Dedifferentiated amniotic fluid mesenchymal stem cell (primary cell): ENCODE results near the gene CALHM2.
"Not testable (repeated sequence)": the region's sequence is repeated elsewhere in the genome, so short reads cannot be mapped to it uniquely, and the experiment has no call there.

ENCODE experiments used
- DNase-seq: peaks from one replicate; pipeline ENCODE4 v3.0.0-alpha.2; 2016; ENCODE audit errors: extremely low spot score

CALHM2 gene, protein sequence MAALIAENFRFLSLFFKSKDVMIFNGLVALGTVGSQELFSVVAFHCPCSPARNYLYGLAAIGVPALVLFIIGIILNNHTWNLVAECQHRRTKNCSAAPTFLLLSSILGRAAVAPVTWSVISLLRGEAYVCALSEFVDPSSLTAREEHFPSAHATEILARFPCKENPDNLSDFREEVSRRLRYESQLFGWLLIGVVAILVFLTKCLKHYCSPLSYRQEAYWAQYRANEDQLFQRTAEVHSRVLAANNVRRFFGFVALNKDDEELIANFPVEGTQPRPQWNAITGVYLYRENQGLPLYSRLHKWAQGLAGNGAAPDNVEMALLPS

DNA sequence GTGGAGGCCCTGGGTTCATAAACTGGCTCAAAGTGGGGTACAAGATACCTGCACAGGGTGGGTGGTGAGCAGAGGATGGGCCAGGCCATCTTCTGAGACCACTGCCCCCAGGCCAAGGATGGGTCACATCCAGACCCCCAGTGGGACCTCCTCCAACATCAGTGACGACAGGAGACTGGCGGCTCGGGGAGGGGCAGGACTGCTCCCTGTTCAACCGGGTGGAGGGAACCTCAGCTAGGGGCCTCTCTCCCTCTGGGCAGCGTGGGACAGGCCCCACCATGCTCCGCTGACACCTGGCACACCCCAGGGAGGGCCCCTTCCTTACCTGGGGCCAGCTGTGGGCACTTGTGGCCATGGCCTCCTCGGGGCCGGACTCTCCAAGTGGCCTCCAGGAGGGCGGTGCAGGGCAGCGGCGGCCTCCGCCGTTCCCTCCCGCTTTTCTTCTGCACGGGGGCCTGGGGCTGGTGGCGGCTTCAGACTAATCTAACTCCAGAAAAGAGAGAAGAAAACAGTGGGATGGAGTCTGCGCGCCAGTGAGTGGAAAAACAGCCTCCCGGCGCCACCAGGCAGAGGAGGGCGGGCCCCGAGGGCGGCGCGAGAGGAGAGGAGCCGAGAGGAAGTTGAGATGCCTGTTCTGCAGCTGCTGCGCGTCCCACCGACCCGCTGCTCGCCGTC lies at the start of gene CALHM2:
TSS of gene CALHM2 (minus strand) at position 540 of the 675 bp plus-strand sequence. CDS start 2,429 bp downstream, outside the sequence.
- peak; percentile 51 for DNase-seq

DNA sequence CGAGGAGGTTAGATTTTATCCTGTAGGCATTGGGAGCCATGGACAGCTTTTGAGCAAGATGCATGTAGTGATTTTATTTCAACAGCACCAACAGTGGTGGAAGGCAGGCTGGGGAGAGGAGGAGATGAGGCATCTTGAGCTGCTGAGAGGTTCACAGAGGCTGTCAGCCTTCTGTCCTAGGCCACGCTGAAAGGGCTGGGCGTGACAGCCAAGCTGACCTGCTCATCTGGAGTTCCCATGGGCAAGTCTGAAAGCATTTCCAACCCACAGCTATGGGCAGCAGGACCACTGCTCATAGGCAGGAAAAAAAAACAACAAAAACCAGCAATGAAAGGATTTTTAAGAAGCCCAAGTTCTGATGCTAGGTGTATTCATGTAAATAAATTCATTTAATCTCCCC lies 49.0 kb upstream of the CALHM2 start:
- DNase-seq: no peak

DNA sequence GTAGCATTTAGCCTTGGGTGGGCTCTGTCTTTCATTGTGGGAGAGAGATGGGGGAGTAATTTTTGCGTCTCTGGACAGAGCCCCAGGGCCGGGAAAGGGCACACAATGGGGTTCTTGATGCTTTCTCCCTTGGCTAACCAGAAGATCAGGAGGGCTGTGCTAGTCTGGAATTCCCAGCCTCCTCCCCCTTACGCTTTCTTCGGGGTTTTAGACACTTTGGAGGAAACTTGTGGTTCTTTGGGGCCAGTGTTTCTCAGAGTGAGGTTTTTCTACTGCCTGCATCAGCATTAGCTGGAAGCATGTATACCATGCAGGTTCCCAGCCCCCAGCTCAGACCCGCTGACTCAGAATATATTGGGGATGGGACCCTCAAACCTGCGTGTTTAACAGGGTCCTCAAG lies 48.3 kb upstream of the CALHM2 start:
- DNase-seq: no peak

DNA sequence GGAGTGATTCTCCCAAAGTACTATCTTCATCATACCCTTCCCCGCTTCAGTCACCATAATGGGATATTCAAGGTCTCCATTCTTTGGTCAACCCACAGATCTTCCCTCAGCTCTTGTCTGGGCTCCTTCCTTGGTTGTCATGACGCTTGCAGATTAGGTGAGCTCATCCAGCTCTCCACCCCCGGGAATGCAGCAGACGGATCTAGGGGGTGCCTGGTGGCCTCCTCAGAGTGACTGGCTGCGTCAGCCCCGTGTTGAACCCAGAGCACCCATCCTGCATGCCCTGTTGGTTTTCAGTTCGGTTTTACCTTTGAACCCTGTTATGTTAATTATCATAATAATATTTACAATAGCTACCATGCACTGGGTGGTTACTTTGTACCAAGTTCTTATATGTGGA lies 47.7 kb upstream of the CALHM2 start:
- DNase-seq: no peak

DNA sequence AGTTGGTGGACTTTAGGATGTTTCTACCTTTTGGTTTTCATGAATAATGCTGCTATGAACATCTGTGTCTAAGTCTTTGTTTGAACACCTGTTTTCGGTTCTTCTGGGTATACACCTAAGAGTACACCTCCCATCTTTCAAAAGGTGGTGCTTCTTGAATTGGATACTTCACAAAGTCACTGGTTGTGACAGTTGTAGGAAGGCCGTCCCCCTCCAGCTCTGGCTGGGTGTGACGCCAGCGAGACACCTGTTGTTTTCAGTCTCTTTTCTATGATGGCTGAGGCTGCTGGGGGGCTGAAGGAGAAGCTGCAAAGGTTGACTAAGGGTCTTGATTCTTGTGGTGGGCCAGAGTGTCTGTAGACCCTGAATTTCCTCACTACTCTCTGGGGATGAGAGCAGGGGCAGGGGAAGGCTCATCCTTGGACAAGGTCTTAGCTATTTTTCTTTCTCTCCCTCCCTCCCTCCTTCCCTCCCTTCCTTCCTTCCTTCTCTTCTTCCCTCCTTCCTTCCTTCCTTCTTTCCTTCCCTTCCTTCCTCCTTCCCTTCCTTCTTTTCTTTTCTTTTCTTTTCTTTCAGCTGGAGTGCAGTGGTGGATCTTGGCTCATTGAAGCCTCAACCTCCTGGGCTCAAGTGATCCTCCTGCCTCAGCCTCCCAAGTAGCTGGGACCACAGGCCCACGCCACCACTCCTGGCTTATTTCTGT lies 46.9 kb upstream of the CALHM2 start:
- no peak for DNase-seq

DNA sequence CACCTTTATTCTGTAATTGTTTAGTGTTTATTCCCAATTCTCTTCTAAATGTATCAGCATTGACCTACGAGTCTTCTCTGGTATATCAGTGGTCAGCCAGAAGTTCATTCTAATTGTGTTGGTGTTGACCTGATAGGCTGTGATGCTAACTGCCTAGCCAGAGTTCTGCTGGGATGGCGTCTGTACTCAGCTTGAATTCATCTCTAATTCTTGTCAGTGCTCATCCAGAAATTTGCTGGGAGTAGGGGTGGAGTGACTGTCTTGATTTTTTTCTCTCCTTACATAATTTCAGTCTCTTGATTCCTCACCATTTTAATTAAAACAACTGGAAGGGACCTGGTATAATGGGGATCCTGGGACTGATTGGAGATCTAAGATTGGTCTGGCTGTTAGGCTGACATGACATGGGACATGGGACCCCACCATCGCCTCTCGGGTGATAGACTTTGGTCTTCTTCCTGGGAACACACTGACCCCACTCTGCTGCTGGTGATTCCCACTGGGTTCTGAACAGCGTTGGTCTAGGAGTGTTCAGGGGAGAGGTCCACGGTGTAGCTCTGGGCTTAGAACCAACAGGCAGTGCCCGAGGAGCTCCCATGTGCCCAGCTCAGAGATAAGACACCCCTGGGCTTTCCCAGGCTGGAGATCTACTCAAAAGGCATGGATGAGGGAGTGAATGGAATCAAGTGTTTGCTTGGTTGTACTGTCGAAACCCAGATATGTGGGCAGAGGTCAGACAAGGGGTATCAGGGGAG lies 45.2 kb upstream of the CALHM2 start:
- no peak for DNase-seq

DNA sequence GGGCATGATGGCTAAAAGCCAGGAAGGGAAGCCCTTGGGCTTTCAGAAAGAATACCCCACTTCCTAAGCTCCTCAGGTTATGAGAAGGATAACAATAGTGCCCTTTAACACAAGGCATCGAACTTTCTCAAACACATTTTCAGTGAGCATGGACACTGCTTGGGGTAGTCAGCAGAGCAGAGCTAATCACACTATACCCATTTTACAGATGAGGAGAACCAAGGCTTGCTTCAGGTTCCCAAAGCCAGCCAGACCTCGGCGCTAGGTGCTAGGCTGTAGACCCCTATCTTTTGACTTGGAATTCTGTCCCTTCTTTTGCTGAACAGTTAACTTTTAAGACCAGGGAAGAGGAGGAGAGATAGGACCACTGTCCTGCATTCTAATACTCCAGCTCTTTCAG lies 43.2 kb upstream of the CALHM2 start:
- DNase-seq: no peak

DNA sequence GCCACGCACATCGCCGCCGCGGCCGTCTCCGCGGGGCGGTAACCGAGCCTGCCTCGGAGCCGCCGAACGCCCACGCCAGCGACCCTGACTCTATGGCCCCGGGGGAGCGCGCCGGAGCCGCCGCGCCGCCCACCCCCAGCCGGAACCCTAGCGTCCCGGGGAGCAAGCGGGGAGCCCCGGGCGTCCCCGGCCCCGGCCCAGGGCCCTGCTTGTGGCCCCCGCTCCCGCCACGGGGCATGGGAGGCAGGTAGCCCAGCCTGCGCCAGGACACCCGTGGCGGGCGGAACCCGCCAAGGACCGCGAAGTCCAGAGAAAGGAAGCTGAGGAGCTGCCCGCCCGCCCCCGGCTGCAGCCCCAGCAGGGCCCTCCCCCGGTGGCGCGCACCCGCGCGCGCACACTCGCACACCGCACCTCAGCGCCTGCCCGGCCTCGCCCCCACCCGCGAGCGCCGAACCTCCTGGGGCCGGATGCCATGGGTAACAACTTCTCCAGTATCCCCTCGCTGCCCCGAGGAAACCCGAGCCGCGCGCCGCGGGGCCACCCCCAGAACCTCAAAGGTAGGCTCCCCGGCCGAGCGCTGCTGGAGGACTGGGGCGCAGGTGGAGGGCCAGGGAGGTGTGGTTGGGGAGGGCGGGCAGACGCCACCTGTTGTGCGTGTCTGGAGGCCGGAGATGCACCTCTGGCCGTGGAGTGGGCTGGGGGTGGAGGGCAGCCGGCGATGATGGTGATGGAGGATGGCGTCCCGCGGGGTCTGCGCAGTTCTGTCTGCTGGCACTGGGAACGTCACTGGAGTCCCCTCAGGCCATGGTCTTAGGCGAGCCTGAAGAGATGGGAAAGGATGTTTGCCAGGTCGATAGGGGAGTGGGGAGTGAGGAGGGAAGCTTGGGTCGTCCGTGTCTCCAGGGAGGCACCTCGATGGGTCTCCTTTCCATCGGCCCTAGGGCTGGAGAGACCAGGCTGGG lies 42.0 kb upstream of the CALHM2 start:
- no peak for DNase-seq

DNA sequence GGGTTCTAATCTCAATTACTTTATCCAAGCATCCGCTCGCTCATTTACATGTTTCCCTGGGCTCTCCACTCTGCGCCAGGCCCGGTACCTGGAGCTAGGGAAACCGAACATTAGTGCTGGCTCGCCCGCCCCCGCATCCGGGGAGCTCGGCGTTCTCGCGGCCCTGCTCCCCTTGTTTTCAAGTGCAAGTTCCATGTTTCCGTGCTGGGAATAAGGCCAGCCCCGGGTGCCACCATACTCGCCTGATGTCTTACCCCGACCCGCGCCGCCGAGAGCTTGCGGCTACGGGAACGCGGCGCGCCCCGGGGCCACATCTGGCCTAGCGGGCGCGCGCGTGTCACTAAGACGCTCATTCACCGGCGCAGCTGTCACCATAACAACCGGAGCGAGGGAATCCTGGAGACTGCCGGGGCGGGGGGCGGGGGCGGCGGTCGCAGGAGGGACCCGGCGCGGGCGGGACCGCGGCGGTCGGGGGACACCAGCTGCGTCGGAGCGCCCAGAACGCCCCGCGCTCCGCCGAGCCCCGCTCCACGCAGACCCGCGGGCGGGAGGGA lies 41.3 kb upstream of the CALHM2 start, which contains the start of gene NEURL1:
TSS of gene NEURL1 (plus strand) at position 344 of the 554 bp plus-strand sequence. CDS start 683 bp downstream, outside the sequence.
- no peak for DNase-seq

DNA sequence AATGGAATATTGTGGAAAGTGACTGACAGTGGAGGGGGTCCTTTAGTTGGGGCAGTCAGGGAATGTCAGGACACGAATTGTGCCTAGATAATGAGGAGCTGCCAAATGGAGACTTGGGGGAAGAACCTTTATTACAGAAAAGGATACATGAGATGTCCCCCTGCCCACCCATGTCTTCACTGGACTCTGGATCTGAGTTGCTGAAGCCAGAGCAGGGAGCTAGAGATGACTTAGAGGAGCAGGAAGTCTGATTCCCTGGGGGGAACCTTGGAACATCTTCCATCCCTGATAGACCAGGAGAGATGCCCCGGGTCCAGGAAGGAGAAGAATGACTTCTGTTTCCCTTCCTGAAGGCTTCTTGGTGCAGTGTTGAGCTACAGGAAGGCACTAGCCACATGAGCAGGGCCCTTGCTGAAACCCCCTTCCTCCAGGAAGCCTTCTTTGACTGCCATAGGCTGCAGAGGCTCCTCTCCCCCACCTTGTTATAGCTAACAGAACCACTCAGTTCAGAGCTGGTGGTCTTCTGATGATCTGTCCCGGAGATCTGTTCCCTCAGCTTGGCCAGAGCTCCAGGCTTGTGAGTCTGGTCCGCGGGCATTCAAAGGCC lies 40.6 kb upstream of the CALHM2 start:
- no peak for DNase-seq

DNA sequence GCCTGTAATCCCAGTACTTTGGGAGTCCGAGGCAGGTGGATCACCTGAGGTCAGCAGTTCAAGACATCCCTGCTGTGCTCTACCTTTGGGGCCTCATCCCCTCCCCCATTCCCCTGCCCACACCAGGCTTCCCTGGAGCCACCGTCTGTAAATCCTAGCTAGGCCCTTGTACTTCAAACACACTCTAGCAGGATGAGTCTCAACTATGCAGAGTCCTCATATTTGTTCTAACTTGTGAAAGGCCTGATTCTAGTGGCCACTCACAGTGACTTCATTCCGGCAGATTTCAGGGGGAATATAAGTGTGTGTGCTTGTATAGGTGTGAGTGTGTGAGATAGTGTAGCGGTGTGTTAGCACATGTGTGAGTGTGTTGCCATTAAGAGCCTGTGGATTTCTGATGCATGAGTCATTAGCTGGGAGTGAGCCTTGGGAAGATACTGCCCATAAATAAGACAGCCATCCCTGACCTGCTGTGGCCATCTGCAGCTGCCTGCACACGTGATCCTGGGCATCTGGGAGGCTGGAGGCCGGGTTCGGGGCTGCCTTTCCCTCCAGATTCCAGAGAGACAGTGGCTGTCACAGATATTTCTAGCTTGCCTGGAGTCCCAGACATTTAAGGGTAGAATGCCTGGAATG lies 39.7 kb upstream of the CALHM2 start:
- peak; percentile 79 for DNase-seq

DNA sequence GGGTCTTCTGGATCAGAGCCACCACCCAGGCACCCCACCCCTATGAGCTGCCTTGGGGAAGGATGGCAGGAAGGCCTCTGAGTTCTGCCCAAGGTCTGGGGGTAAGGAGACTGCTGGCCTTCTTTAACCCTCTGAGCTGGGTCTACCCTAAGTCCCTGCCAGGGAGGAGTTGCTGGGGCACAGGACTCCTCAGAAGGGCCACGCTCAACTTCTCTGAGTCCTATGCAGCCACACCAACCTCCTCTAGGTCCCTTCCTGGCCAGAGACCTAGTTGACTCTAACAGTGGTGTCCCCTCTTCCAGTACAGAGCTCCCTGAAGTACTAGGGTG lies 38.8 kb upstream of the CALHM2 start:
- no peak for DNase-seq

DNA sequence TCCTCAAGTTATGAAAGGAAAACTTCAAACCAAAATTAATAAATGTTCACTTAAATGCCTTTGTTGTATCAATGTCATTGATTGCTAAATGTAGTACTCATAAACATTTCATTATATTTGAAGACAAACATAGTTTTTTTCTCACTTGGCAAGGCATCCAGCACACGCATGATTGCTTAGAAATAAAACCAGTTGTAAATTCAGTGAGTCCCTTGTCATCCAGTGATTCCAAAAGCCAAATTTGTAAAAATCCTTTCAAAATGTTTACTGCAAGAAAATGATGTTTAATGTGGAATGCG lies 35.2 kb upstream of the CALHM2 start:
- DNase-seq: no peak

DNA sequence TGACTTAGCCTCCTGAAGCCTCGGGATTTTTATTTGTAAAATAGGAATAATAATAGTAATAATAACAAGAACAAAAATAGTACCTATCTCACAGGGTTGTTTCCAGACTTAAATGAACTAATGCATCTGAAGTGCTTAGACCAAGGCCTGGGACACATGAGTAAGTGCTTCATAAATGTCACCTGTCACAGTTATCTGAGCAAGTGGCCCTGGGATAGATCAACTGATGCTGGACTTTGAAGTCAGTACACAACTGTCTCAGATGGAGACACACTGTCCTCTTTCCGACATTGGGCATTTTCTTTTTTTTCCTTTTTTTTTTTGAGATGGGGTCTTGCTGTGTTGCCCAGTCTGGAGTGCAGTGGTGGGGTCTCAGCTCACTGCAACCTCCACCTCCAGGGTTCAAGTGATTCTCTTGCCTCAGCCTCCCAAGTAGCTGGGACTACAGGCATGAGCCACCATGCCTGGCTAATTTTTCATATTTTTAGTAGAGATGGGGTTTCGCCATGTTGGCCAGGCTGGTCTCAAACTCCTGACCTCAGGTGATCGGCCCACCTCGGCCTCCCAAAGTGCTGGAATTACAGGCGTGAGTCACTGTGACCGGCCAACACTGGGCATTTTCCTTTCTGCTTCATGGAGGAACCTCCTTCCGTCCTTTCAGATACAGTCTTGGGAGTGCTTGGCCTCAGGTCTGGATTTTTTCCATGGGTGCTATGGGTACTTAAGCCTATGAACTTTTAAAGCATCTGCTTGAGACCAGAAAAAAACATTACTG lies 34.7 kb upstream of the CALHM2 start:
- DNase-seq: not testable (repeated sequence)

DNA sequence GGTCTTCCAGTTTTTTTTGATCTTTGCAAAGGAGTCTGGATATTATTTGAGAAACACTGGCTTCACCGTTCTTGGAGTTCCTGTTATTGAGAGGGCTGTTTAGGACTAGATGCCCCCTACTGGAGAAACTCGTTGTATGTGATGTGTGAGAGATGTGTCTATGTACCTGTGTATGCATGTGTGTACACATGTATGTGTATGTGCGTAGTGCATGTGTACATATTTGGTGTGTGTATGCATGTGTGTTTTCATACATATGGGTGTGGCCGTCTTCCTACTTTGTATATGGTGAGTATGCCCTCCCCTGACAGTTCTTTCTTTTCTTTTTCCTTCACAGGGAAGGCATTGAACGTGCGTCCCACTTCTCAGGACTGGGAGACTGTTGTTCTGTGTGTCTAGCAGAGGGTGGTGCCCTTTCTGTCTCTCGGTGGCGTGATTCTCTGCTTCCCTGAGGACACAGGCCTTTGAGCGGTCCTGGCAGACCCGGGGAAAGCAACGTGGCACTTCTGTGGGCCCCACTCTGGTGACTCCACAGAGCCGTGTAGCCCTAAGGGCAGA lies 29.9 kb upstream of the CALHM2 start:
- DNase-seq: peak; percentile 51

DNA sequence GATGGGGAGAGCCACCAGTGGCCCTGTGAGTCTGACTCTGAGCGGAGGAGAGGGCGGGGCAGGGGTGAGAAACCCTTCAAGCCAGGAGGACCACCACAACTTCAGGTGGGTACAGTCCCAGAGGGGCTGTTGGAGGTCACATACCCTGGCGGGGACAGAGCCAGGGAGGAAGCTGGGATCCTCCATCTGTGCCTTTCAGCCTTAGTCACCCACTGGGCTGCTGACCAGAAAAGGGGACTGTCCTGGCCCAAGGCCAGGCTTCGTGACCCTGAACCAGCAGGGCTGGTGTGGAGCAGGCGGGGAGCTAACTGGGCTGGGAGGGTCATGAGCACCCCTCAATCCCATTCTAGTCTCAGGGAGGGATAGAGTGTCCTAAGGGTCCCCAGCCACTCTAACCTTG lies 28.4 kb upstream of the CALHM2 start:
- no peak for DNase-seq

DNA sequence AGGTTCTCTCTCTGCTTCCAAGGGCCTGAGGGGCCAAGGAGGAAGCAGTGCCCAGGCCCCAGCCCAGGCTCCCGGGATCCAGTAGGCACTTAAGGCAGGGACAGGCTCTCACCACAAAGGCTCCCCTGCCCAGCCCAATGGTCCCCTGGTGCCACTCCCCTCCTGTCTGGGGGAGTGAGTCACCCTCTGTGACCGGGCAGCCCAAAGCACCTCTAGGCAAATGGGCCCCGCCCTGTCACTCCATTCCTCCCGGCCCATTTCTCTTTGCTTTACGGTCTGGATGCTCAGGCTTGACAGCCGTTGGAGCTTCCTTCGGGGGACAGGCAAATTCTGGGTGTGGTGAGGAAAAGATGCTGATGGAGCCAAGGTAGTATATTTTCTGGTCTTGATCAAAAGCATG lies 27.0 kb upstream of the CALHM2 start, which contains the start of gene CALHM3:
TSS of gene CALHM3 (minus strand) at position 106 of the 400 bp plus-strand sequence. CDS start 208 bp downstream, outside the sequence.
- no peak for DNase-seq

DNA sequence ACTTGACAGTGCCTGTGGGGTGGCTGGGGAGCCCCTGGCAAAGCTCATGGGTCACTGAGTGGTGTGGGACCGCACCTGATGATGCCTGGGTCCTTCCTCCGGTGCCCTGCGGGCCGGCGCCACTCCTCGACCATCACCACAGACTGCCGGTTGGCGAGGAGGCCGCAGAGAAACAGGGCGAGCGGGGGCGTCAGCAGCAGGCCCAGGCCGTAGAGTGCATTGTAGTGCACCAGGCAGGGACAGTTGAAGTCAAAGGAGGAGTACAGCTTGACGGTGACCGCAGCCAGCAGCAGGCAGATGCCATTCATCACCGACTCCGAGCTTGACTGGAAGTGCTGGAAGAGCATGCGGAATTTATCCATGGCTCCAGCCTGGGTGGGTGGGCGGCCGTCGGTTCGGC lies 26.5 kb upstream of the CALHM2 start:
- no peak for DNase-seq
